ENCODE results near the gene GMNN. TPM values are rescaled to one million over a fixed set of nuclear protein-coding genes. Genes with fewer than 3 reads are reported as not detected.

Gene GMNN
- total and polyA plus RNA-seq, 11 donors, result 4.5 to 19.2 (median 6.8) TPM

- no peak overlapping the region for H3K4me3 ChIP-seq
- H3K9me3 ChIP-seq, result no peaks in the 10 kb centered on the region
- ATAC-seq (no peak), DNase-seq (no peak)
- intact Hi-C loops (cut with DNase I), result no loop called here
- H3K27ac ChIP-seq, result no peak overlapping the region
- no peaks in the 10 kb centered on the region for H3K4me1 ChIP-seq
- TF ChIP-seq POLR2A (IDR thresholded peaks at IDR 0.05), result no peak
- TF ChIP-seq, protein P1, sequence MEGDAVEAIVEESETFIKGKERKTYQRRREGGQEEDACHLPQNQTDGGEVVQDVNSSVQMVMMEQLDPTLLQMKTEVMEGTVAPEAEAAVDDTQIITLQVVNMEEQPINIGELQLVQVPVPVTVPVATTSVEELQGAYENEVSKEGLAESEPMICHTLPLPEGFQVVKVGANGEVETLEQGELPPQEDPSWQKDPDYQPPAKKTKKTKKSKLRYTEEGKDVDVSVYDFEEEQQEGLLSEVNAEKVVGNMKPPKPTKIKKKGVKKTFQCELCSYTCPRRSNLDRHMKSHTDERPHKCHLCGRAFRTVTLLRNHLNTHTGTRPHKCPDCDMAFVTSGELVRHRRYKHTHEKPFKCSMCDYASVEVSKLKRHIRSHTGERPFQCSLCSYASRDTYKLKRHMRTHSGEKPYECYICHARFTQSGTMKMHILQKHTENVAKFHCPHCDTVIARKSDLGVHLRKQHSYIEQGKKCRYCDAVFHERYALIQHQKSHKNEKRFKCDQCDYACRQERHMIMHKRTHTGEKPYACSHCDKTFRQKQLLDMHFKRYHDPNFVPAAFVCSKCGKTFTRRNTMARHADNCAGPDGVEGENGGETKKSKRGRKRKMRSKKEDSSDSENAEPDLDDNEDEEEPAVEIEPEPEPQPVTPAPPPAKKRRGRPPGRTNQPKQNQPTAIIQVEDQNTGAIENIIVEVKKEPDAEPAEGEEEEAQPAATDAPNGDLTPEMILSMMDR (IDR thresholded peaks at IDR 0.05), result no peak
- H3K27me3 ChIP-seq, result no peaks in the 10 kb centered on the region
- no peaks in the 10 kb centered on the region for H3K36me3 ChIP-seq
- 94 to 98% (median 95%) methylated on average over 6 of the region's 6 CpGs for WGBS, 4 donors
Observed at GRCh38 chr6:24796616-24797290, 22.0 kb downstream of the GMNN start.

GRCh38 chr6:24797596-24798216 lies 23.0 kb downstream of the GMNN start:
- no peak for DNase-seq
- WGBS, 4 donors, result 64 to 78% (median 67%) methylated on average over 6 of the region's 6 CpGs
- H3K4me3 ChIP-seq, result no peak overlapping the region
- intact Hi-C loops (cut with DNase I), result no loop called here
- no peaks in the 10 kb centered on the region for H3K36me3 ChIP-seq
- TF ChIP-seq, protein P1 (IDR thresholded peaks at IDR 0.05), result no peak
- no peak for TF ChIP-seq POLR2A (IDR thresholded peaks at IDR 0.05)
- H3K9me3 ChIP-seq, result no peaks in the 10 kb centered on the region
- no peak for ATAC-seq
- no peaks in the 10 kb centered on the region for H3K4me1 ChIP-seq
- no peaks in the 10 kb centered on the region for H3K27me3 ChIP-seq
- no peak overlapping the region for H3K27ac ChIP-seq

GRCh38 chr6:24798740-24799540 lies 24.2 kb downstream of the GMNN start, which contains the start of gene ARMH2:
Gene ARMH2 (minus strand): TSS chr6:24798917. CDS start chr6:24798857, 60 bp downstream.
- ATAC-seq (no peak), DNase-seq (no peak)
- Histone ChIP-seq H3K27ac (no peak within 1 kb of the TSS), H3K36me3 (peaks cover 0 to 9% (median 0%) of the 10 kb centered on the region in 9 donors), H3K9me3 (no peaks in the 10 kb centered on the region), H3K4me1 (no peaks in the 10 kb centered on the region), H3K27me3 (no peaks in the 10 kb centered on the region), H3K4me3 (no peak within 1 kb of the TSS)
- WGBS, 4 donors, result 83 to 86% (median 83%) methylated on average over 13 of the region's 13 CpGs
- TF ChIP-seq POLR2A (IDR thresholded peaks at IDR 0.05), result no peak
- TF ChIP-seq, protein P1 (IDR thresholded peaks at IDR 0.05), result no peak
- intact Hi-C loops (cut with DNase I), result no loop called here

DNA sequence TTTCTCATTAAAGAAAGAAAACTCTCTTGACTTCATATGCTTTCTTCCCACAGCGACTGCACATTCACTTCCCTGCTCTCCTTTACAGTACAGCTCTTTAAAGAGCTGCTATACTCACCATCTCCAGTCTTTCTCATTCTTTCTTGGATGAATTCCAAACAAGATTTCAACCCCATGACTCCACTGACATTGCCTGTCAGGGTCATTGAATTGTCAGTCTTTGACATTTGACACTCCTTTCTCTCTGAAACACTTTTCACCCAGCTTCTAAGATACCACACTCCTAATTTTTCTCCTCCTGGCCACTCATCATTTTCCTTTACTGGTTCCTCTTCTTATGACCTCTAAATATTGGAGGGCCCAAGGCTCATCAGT lies 24.8 kb downstream of the GMNN start:
- intact Hi-C loops (cut with DNase I), result no loop called here
- Histone ChIP-seq H3K36me3 (peaks cover 0 to 15% (median 0%) of the 10 kb centered on the region in 9 donors), H3K27me3 (no peaks in the 10 kb centered on the region), H3K4me1 (no peaks in the 10 kb centered on the region), H3K4me3 (no peak overlapping the region), H3K27ac (no peak overlapping the region), H3K9me3 (no peaks in the 10 kb centered on the region)
- DNase-seq (no peak), ATAC-seq (no peak)
- 44 to 51% (median 49%) methylated on average over 1 of the region's 1 CpG for WGBS, 4 donors
- TF ChIP-seq, protein P1 (IDR thresholded peaks at IDR 0.05), result no peak
- no peak for TF ChIP-seq POLR2A (IDR thresholded peaks at IDR 0.05)
